Epithelial cell of esophagus (primary cell): ENCODE results near the gene CEBPB.

ENCODE experiments used
- DNase-seq: peaks from one replicate; pipeline ENCODE4 v3.0.0; 2010; ENCODE audit warnings: low read depth
- H3K4me3 ChIP-seq: 2 replicates; pipeline ENCODE4 v1.5.1; 2011; ENCODE audit warnings: mild to moderate bottlenecking, low read length, control low read depth
- CTCF ChIP-seq: IDR thresholded peaks from 2 replicates; pipeline ENCODE4 v1.5.1; 2011; ENCODE audit warnings: low read depth, mild to moderate bottlenecking, low read length, control low read depth, inconsistent platforms; ENCODE audit not compliant: insufficient read depth; ENCODE audit errors: missing control alignments

Gene CEBPB

GRCh38 chr20:50220894-50221365 is 30.3 kb downstream of the CEBPB start:
- no peak for DNase-seq
- no peak for TF ChIP-seq CTCF

GRCh38 chr20:50221501-50222308 is 31.1 kb downstream of the CEBPB start:
- no peak overlapping the region for H3K4me3 ChIP-seq
- TF ChIP-seq CTCF, result no peak
- peak; percentile 61 for DNase-seq

More at GRCh38 chr20:50220894-50221365, 30.3 kb downstream of the CEBPB start:
- no peak overlapping the region for H3K4me3 ChIP-seq

- H3K4me3 ChIP-seq, result no peak overlapping the region
- DNase-seq, result no peak
These were observed 31.8 kb downstream of the CEBPB start for GRCh38 chr20:50222309-50223038.

GRCh38 chr20:50223039-50224005 is 32.7 kb downstream of the CEBPB start:
- no peak for DNase-seq
- TF ChIP-seq CTCF, result no peak
- no peak overlapping the region for H3K4me3 ChIP-seq

More at GRCh38 chr20:50222309-50223038, 31.8 kb downstream of the CEBPB start:
- TF ChIP-seq CTCF, result no peak

- no peak for DNase-seq
- no peak overlapping the region for H3K4me3 ChIP-seq
- TF ChIP-seq CTCF, result no peak
These were observed 33.4 kb downstream of the CEBPB start for GRCh38 chr20:50224052-50224451.

- DNase-seq, result no peak
- TF ChIP-seq CTCF, result no peak
- H3K4me3 ChIP-seq, result no peak overlapping the region
These were observed 34.1 kb downstream of the CEBPB start for GRCh38 chr20:50224531-50225255.
